ENCODE measurements around the gene PGGT1B. TPM values are rescaled to one million over a fixed set of nuclear protein-coding genes. Genes with fewer than 3 reads are reported as not detected.

Gene PGGT1B
- total RNA-seq, 1 experiment from 2014 or later, result 31.7 TPM

DNA sequence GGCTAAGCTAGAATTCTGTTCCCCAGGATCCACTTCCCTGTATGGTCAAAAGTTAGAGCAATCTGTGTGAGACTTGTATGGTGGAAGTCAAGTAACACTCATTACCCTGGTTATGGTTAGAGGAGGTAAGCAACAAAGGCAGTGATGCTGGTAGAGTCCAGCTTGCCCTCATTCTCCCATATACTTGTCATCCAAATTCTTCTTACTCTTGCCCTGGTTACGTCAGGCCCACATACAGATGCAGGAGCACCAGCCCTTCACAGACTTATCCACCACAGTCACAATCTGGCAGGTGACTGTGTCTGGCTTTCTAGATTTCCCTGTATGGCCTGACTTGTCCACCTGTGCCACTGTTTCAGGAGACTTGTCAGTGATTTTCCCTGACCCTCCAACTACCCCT is 35.4 kb downstream of the PGGT1B start:
- H4K20me1 ChIP-seq (ENCODE audit: insufficient read depth, low read depth, low read length), result no peaks in the 10 kb centered on the region
- H3K4me3 ChIP-seq (ENCODE audit: low read length), result no peak overlapping the region
- H3K9me3 ChIP-seq (ENCODE audit: low read length), result no peaks in the 10 kb centered on the region
- no peak overlapping the region for H3K27ac ChIP-seq (ENCODE audit: low read length)
- no peaks in the 10 kb centered on the region for H3K27me3 ChIP-seq (ENCODE audit: low read length)
- H3K4me1 ChIP-seq (ENCODE audit: low read length), result no peaks in the 10 kb centered on the region
- H3K9ac ChIP-seq (ENCODE audit: low read length), result no peak overlapping the region
- DNase-seq, result no peak
- H3K4me2 ChIP-seq (ENCODE audit: low read depth, low read length, poor library complexity, severe bottlenecking), result no peak overlapping the region
- H3K79me2 ChIP-seq (ENCODE audit: low read length), result peaks cover 66% of the 10 kb centered on the region
- no peak overlapping the region for H2AFZ ChIP-seq (ENCODE audit: low read length)
- no peaks in the 10 kb centered on the region for H3K9me2 ChIP-seq (replicated peaks; ENCODE audit: insufficient read depth, low read length)
- H3K36me3 ChIP-seq (ENCODE audit: insufficient read depth, low read length), result peaks cover 51% of the 10 kb centered on the region

DNA sequence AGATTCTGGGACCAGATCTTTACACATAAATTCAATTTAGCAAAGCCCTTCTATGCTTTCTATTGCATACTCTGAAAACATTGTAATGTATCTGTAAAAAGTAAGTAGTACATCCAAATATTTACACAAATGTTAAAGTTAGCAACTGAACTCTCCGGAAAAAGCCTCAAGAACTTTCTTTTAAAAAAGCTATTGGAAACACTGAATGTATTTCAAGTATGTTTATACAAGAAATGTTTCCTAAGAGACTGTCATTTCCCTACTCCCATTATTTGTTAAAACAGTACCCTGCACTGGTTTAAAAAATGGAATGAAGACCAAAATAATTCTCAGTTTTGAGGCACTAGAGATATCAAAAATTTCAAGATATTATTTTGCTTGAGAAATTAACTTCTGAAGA is 48.1 kb downstream of the PGGT1B start:
- no peaks in the 10 kb centered on the region for H3K9me2 ChIP-seq (replicated peaks; ENCODE audit: insufficient read depth, low read length)
- peaks cover 26% of the 10 kb centered on the region; the same call in 1 of the 2 replicates for H3K36me3 ChIP-seq (ENCODE audit: insufficient read depth, low read length)
- no peaks in the 10 kb centered on the region for H4K20me1 ChIP-seq (ENCODE audit: insufficient read depth, low read depth, low read length)
- H3K9ac ChIP-seq (ENCODE audit: low read length), result no peak overlapping the region
- no peak overlapping the region for H3K27ac ChIP-seq (ENCODE audit: low read length)
- no peak overlapping the region for H2AFZ ChIP-seq (ENCODE audit: low read length)
- peaks cover 24% of the 10 kb centered on the region for H3K4me1 ChIP-seq (ENCODE audit: low read length)
- H3K79me2 ChIP-seq (ENCODE audit: low read length), result peaks cover 23% of the 10 kb centered on the region
- no peak for DNase-seq
- H3K4me2 ChIP-seq (ENCODE audit: low read depth, low read length, poor library complexity, severe bottlenecking), result no peak overlapping the region
- no peaks in the 10 kb centered on the region for H3K27me3 ChIP-seq (ENCODE audit: low read length)
- H3K4me3 ChIP-seq (ENCODE audit: low read length), result no peak overlapping the region
- H3K9me3 ChIP-seq (ENCODE audit: low read length), result no peaks in the 10 kb centered on the region

DNA sequence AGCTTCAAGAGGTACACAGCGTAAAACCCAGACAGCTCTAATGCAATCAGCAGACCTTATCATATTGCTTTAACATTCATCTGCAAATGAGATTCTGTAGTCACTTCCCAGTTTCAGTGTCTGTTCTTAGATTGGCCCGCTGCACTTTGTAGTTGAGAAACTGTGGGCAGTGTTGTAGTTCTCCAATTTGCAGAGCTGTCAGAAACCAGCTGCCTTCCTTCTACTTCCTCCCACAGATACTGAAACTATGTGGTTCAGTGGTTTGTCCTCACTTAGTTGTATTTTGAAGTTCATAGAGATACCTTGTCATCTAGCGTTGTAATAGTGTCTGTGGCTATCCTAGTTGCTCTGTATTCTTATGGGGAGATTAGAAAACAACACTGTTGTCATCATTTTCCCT is 53.4 kb downstream of the PGGT1B start:
- H2AFZ ChIP-seq (ENCODE audit: low read length), result no peak overlapping the region
- no peaks in the 10 kb centered on the region for H4K20me1 ChIP-seq (ENCODE audit: insufficient read depth, low read depth, low read length)
- H3K9me3 ChIP-seq (ENCODE audit: low read length), result no peaks in the 10 kb centered on the region
- peaks cover 27% of the 10 kb centered on the region; the same call in 1 of the 2 replicates for H3K36me3 ChIP-seq (ENCODE audit: insufficient read depth, low read length)
- no peak overlapping the region for H3K4me3 ChIP-seq (ENCODE audit: low read length)
- H3K9me2 ChIP-seq (replicated peaks; ENCODE audit: insufficient read depth, low read length), result no peaks in the 10 kb centered on the region
- H3K27me3 ChIP-seq (ENCODE audit: low read length), result no peaks in the 10 kb centered on the region
- H3K4me1 ChIP-seq (ENCODE audit: low read length), result peaks cover 50% of the 10 kb centered on the region
- peak overlapping the region; percentile 92 for H3K27ac ChIP-seq (ENCODE audit: low read length)
- no peaks in the 10 kb centered on the region for H3K79me2 ChIP-seq (ENCODE audit: low read length)
- no peak overlapping the region for H3K9ac ChIP-seq (ENCODE audit: low read length)
- peak overlapping the region; percentile 69 for H3K4me2 ChIP-seq (ENCODE audit: low read depth, low read length, poor library complexity, severe bottlenecking)
- DNase-seq, result peak; percentile 95

DNA sequence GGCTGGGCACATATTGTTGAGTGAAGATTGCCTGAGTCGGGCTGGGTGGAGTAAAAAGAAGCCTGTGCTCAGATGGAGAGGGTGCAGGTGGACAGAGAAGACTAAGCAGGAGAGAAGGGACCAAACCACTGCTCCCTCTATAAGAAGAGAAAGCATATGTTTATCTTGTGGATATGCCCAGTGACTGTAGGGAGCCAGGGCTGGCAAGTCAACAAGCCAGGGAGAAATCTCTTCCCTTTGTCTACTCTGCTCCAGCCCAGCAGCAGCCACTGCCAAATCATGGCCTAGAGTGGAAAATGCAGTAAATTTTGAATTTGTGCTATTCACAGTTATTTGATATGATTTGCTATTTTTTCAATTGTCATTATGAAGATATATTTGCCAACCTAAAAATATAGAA is 59.7 kb downstream of the PGGT1B start:
- Histone ChIP-seq H3K4me1 (ENCODE audit: low read length) (peaks cover 29% of the 10 kb centered on the region), H3K27ac (ENCODE audit: low read length) (no peak overlapping the region), H3K9me3 (ENCODE audit: low read length) (no peaks in the 10 kb centered on the region), H4K20me1 (ENCODE audit: insufficient read depth, low read depth, low read length) (no peaks in the 10 kb centered on the region), H3K4me2 (ENCODE audit: low read depth, low read length, poor library complexity, severe bottlenecking) (no peak overlapping the region), H3K27me3 (ENCODE audit: low read length) (no peaks in the 10 kb centered on the region), H3K36me3 (ENCODE audit: insufficient read depth, low read length) (peaks cover 3% of the 10 kb centered on the region; the same call in 1 of the 2 replicates), H2AFZ (ENCODE audit: low read length) (no peak overlapping the region), H3K9ac (ENCODE audit: low read length) (no peak overlapping the region), H3K4me3 (ENCODE audit: low read length) (no peak overlapping the region), H3K9me2 (replicated peaks; ENCODE audit: insufficient read depth, low read length) (no peaks in the 10 kb centered on the region), H3K79me2 (ENCODE audit: low read length) (no peaks in the 10 kb centered on the region)
- no peak for DNase-seq

DNA sequence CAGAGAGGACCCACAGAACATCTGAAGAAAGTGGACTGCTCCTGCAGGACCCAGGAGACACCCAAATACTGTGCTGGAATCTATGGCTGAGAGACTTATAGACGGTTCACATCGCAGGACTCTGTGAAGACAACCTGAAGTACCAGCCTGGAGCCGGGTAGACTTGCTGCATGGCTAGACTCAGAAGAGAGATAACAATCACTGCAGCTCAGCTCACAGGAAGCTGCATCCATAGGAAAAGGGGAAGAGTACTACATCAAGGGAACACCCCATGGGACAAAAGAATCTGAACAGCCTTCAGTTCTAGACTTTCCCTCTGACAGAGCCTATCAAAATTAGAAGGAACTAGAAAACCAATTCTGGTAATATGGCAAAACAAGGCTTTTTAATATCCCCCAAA is 66.5 kb downstream of the PGGT1B start:
- Histone ChIP-seq H3K9me2 (replicated peaks; ENCODE audit: insufficient read depth, low read length) (no peaks in the 10 kb centered on the region), H3K27me3 (ENCODE audit: low read length) (no peaks in the 10 kb centered on the region), H3K9me3 (ENCODE audit: low read length) (no peaks in the 10 kb centered on the region), H3K4me1 (ENCODE audit: low read length) (peaks cover 8% of the 10 kb centered on the region), H3K79me2 (ENCODE audit: low read length) (no peaks in the 10 kb centered on the region), H3K27ac (ENCODE audit: low read length) (no peak overlapping the region), H3K4me3 (ENCODE audit: low read length) (no peak overlapping the region), H3K9ac (ENCODE audit: low read length) (no peak overlapping the region), H3K36me3 (ENCODE audit: insufficient read depth, low read length) (no peaks in the 10 kb centered on the region), H4K20me1 (ENCODE audit: insufficient read depth, low read depth, low read length) (no peaks in the 10 kb centered on the region), H3K4me2 (ENCODE audit: low read depth, low read length, poor library complexity, severe bottlenecking) (no peak overlapping the region), H2AFZ (ENCODE audit: low read length) (no peak overlapping the region)
- DNase-seq, result no peak

DNA sequence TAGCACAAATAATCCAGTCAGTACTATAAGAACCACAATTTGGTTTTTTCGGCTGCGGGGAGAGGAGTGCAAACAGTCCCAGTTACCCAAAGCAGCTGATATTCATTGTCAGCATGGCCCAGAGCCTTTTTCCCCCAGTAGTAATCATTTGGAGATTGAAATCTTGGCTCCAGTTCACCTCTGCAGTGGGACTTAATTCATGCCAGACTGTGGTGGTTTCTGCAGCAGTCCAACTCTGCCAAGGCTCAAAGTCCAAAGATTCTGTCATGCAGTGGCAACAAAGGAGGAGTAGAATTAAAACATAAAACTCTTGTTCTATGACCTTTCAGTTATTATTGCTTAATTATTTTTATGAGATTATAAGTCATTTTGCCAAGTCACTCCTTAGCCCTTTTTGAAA is 68.0 kb downstream of the PGGT1B start:
- Histone ChIP-seq H3K36me3 (ENCODE audit: insufficient read depth, low read length) (no peaks in the 10 kb centered on the region), H3K79me2 (ENCODE audit: low read length) (no peaks in the 10 kb centered on the region), H3K4me3 (ENCODE audit: low read length) (no peak overlapping the region), H3K27ac (ENCODE audit: low read length) (no peak overlapping the region), H3K4me1 (ENCODE audit: low read length) (no peaks in the 10 kb centered on the region), H3K9me3 (ENCODE audit: low read length) (no peaks in the 10 kb centered on the region), H3K9me2 (replicated peaks; ENCODE audit: insufficient read depth, low read length) (no peaks in the 10 kb centered on the region), H4K20me1 (ENCODE audit: insufficient read depth, low read depth, low read length) (no peaks in the 10 kb centered on the region), H3K4me2 (ENCODE audit: low read depth, low read length, poor library complexity, severe bottlenecking) (no peak overlapping the region), H3K9ac (ENCODE audit: low read length) (no peak overlapping the region), H3K27me3 (ENCODE audit: low read length) (no peaks in the 10 kb centered on the region), H2AFZ (ENCODE audit: low read length) (no peak overlapping the region)
- no peak for DNase-seq

DNA sequence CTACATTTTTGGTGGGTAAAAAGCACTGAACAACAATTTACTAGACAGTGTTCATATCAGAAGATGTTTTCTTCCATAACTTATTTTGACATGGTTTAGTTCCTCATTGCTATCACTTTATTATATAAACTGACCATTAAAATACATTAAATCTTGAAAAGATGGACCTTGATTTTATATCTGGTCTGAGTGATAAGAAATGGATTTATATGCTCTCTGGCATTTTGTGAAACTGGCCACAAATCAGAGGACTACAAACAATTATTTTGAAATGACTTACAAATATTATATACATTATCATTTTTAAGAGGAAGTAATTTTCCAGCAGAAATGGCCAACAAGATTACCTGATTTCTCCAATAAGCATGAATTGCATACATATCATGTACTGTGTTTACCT is 69.4 kb downstream of the PGGT1B start:
- no peaks in the 10 kb centered on the region for H3K36me3 ChIP-seq (ENCODE audit: insufficient read depth, low read length)
- H3K27me3 ChIP-seq (ENCODE audit: low read length), result no peaks in the 10 kb centered on the region
- H4K20me1 ChIP-seq (ENCODE audit: insufficient read depth, low read depth, low read length), result no peaks in the 10 kb centered on the region
- H3K4me3 ChIP-seq (ENCODE audit: low read length), result no peak overlapping the region
- H3K9me2 ChIP-seq (replicated peaks; ENCODE audit: insufficient read depth, low read length), result no peaks in the 10 kb centered on the region
- no peaks in the 10 kb centered on the region for H3K4me1 ChIP-seq (ENCODE audit: low read length)
- no peaks in the 10 kb centered on the region for H3K9me3 ChIP-seq (ENCODE audit: low read length)
- H3K4me2 ChIP-seq (ENCODE audit: low read depth, low read length, poor library complexity, severe bottlenecking), result no peak overlapping the region
- H3K79me2 ChIP-seq (ENCODE audit: low read length), result no peaks in the 10 kb centered on the region
- H3K27ac ChIP-seq (ENCODE audit: low read length), result no peak overlapping the region
- H2AFZ ChIP-seq (ENCODE audit: low read length), result no peak overlapping the region
- no peak for DNase-seq
- H3K9ac ChIP-seq (ENCODE audit: low read length), result no peak overlapping the region

DNA sequence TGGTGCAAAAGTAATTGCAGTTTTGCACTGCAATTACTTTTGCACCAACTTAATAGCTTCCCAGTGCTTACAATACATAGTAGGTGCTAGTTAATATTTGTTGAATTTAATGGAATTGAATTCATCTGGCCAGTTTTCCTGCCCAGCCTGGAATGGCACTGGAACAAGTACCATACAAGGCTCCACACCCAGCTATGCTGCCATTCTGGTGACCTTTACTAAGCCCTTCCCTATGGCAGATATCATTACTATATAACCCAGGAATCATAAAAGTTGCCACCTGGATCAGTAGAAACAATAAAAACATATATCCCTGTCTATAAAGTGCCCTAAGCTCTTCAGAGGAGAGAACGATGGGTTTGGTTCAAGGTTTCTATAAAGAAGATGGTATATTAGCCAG is 70.6 kb downstream of the PGGT1B start:
- H3K27ac ChIP-seq (ENCODE audit: low read length), result no peak overlapping the region
- no peak overlapping the region for H3K4me2 ChIP-seq (ENCODE audit: low read depth, low read length, poor library complexity, severe bottlenecking)
- no peaks in the 10 kb centered on the region for H3K9me2 ChIP-seq (replicated peaks; ENCODE audit: insufficient read depth, low read length)
- DNase-seq, result no peak
- no peaks in the 10 kb centered on the region for H3K4me1 ChIP-seq (ENCODE audit: low read length)
- H2AFZ ChIP-seq (ENCODE audit: low read length), result no peak overlapping the region
- no peak overlapping the region for H3K4me3 ChIP-seq (ENCODE audit: low read length)
- no peaks in the 10 kb centered on the region for H3K36me3 ChIP-seq (ENCODE audit: insufficient read depth, low read length)
- H3K79me2 ChIP-seq (ENCODE audit: low read length), result no peaks in the 10 kb centered on the region
- H3K9ac ChIP-seq (ENCODE audit: low read length), result no peak overlapping the region
- H4K20me1 ChIP-seq (ENCODE audit: insufficient read depth, low read depth, low read length), result no peaks in the 10 kb centered on the region
- no peaks in the 10 kb centered on the region for H3K27me3 ChIP-seq (ENCODE audit: low read length)
- H3K9me3 ChIP-seq (ENCODE audit: low read length), result no peaks in the 10 kb centered on the region

DNA sequence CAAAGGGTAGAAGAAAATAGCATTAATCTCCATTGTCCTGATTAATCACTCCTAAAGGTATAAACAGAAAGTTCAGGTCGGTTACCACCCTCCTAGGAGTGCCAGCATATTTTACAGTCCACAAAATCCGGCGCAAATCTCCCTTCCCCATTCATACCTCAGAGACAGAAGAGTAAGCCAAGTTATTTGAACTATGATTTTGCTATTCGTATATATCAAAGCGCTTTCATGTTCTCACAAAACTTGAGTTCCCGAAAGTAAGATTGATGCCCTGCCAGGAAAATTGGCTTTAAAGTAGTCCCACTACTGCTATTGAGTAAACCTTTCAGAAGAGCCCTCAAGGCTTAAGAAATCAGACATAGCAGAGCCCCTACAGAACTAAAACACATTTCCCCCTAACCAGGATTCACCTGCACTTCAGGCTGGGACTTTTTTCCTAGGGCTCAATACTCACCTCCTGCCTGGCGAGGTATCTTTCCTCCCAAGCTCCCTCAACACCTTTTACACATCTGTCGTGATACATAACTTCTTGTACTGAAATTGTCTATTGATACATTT is 71.1 kb downstream of the PGGT1B start:
- no peaks in the 10 kb centered on the region for H3K36me3 ChIP-seq (ENCODE audit: insufficient read depth, low read length)
- H3K79me2 ChIP-seq (ENCODE audit: low read length), result no peaks in the 10 kb centered on the region
- no peak for DNase-seq
- H3K4me1 ChIP-seq (ENCODE audit: low read length), result no peaks in the 10 kb centered on the region
- H3K4me3 ChIP-seq (ENCODE audit: low read length), result no peak overlapping the region
- no peaks in the 10 kb centered on the region for H3K9me2 ChIP-seq (replicated peaks; ENCODE audit: insufficient read depth, low read length)
- H2AFZ ChIP-seq (ENCODE audit: low read length), result no peak overlapping the region
- H3K9me3 ChIP-seq (ENCODE audit: low read length), result no peaks in the 10 kb centered on the region
- H3K27ac ChIP-seq (ENCODE audit: low read length), result no peak overlapping the region
- no peak overlapping the region for H3K9ac ChIP-seq (ENCODE audit: low read length)
- no peak overlapping the region for H3K4me2 ChIP-seq (ENCODE audit: low read depth, low read length, poor library complexity, severe bottlenecking)
- no peaks in the 10 kb centered on the region for H3K27me3 ChIP-seq (ENCODE audit: low read length)
- H4K20me1 ChIP-seq (ENCODE audit: insufficient read depth, low read depth, low read length), result no peaks in the 10 kb centered on the region

Data from Karpas-422 (cell line).